K562 (cell line): Measurements from ENCODE around the gene ARHGEF4. TPM values are rescaled to one million over a fixed set of nuclear protein-coding genes. Genes with fewer than 3 reads are reported as not detected.

Experiments used
- ATAC-seq: fragments of 200-7000 bp; cut with Tn5 transposase; 3 replicates; pipeline ENCODE4 v1.9.1; 2020; ENCODE audit warnings: moderate library complexity
- BruUV-seq: library from RNA; stranded (reverse); fragments of 400-500 nt; replicated peaks from 2 replicates; lab custom pipeline; 2021; lab: Mats Ljungman, UMichigan
- CTCF ChIA-PET: fragments of 300-600 bp; formaldehyde crosslinking; extraction: SDS; loops from one replicate; lab custom pipeline; 2021; ENCODE audit warnings: low intra/inter-chr PET ratio; lab: Yijun Ruan, JAX
- POLR2A ChIA-PET: fragments of 300-600, 350-650 bp; sonication (Branson Sonifier 250); formaldehyde crosslinking; extraction: SDS; loops from one replicate; lab custom pipeline; 2021; ENCODE audit warnings: antibody characterized with exemption, inconsistent platforms; lab: Yijun Ruan, JAX
- DNase-seq, 4 experiments: peaks; one replicate each; pipeline versions ENCODE4 v3.0.0 to v3.0.0-alpha.2; 2011 to 2018; ENCODE audit warnings: low spot score in 3 of 4, mixed read lengths in 3 of 4; ENCODE audit errors: extremely low read depth in 1 of 4
- FAIRE-seq: peaks from 2 replicates; lab custom pipeline; 2011; peaks lifted over from hg19 to GRCh38; lab: Jason Lieb, UNC
- H2AFZ ChIP-seq: 2 replicates; pipeline ENCODE4 v1.6.0; 2011; ENCODE audit warnings: low read depth, low read length, control low read depth, inconsistent platforms
- H3K27ac ChIP-seq: fragments of 200-600 bp; 3 replicates; pipeline ENCODE4 v1.8.0; 2011; ENCODE audit warnings: low read depth, mild to moderate bottlenecking, control low read depth, inconsistent platforms, low read length, moderate library complexity, mixed read lengths; ENCODE audit errors: extremely low read depth
- H3K27me3 ChIP-seq, 2 experiments: fragments of 300-600 bp in 1 of 2; 2 replicates in 1 of 2; 3 replicates in 1 of 2; pipeline versions ENCODE4 v1.6.0 to v1.8.0; 2011; ENCODE audit warnings: inconsistent platforms in 2 of 2, low read length in 2 of 2, mild to moderate bottlenecking in 1 of 2, mixed read lengths in 1 of 2, moderate library complexity in 1 of 2; ENCODE audit not compliant: control insufficient read depth in 2 of 2, insufficient read depth in 2 of 2
- H3K36me3 ChIP-seq: fragments of 300-600 bp; 3 replicates; pipeline ENCODE4 v1.8.0; 2011; ENCODE audit warnings: mild to moderate bottlenecking, low read length, inconsistent platforms; ENCODE audit not compliant: control insufficient read depth, insufficient read depth
- H3K4me1 ChIP-seq, 2 experiments: fragments of 200-600 bp in 1 of 2; replicated peaks in 1 of 2; 2 replicates in 1 of 2; 3 replicates in 1 of 2; pipeline versions ENCODE4 v1.5.1 to v1.8.0; 2011; ENCODE audit warnings: inconsistent platforms in 2 of 2, low read length in 2 of 2, mild to moderate bottlenecking in 1 of 2, mixed read lengths in 1 of 2, moderate library complexity in 1 of 2; ENCODE audit not compliant: control insufficient read depth in 2 of 2, insufficient read depth in 2 of 2
- H3K4me2 ChIP-seq: 2 replicates; pipeline ENCODE4 v1.6.1; 2011; ENCODE audit warnings: low read length, control low read depth, inconsistent platforms, mixed read lengths; ENCODE audit not compliant: insufficient read depth
- H3K4me3 ChIP-seq: fragments of 200-600 bp; sonication (generic), shearing (Covaris generic); 2 replicates; pipeline ENCODE4 v1.5.1; 2016; ENCODE audit warnings: control low read depth, inconsistent platforms
- H3K79me2 ChIP-seq: fragments of 200-600 bp; 3 replicates; pipeline ENCODE4 v1.8.0; 2011; ENCODE audit warnings: low read length, inconsistent platforms; ENCODE audit not compliant: control insufficient read depth, insufficient read depth
- H3K9ac ChIP-seq, 2 experiments: 2 replicates each; pipeline versions ENCODE4 v1.6.0 to v1.6.1; 2011; ENCODE audit warnings: low read depth in 2 of 2, low read length in 2 of 2, control low read depth in 1 of 2, inconsistent platforms in 1 of 2, mild to moderate bottlenecking in 1 of 2, mixed read lengths in 1 of 2; ENCODE audit not compliant: insufficient read depth in 1 of 2
- H3K9me1 ChIP-seq: one replicate; pipeline ENCODE4 v1.6.0; 2011; ENCODE audit warnings: inconsistent platforms, mild to moderate bottlenecking, low read length, moderate library complexity; ENCODE audit not compliant: control insufficient read depth, insufficient read depth
- H3K9me3 ChIP-seq: replicated peaks from 2 replicates; pipeline ENCODE4 v1.5.1; 2011; ENCODE audit warnings: low read depth, low read length, inconsistent platforms; ENCODE audit not compliant: control insufficient read depth, insufficient read depth
- H4K20me1 ChIP-seq: replicated peaks from 2 replicates; pipeline ENCODE4 v1.6.1; 2011; ENCODE audit warnings: low read length, inconsistent platforms, mixed read lengths; ENCODE audit not compliant: control insufficient read depth, insufficient read depth
- CAMTA2 ChIP-seq: fragments of 250-450 bp; sonication (Bioruptor Pico); conservative IDR thresholded peaks from 2 replicates; pipeline ENCODE4 v1.5.1; 2022
- CBX2 ChIP-seq: fragments of 200-600 bp; sonication (generic); IDR thresholded peaks from one replicate; pipeline ENCODE4 v1.6.1; 2012; ENCODE audit warnings: mild to moderate bottlenecking, low read length, inconsistent platforms; ENCODE audit not compliant: insufficient read depth, poor library complexity, severe bottlenecking
- ETV1 ChIP-seq: fragments of 450-650 bp; conservative IDR thresholded peaks from 2 replicates; pipeline ENCODE4 v1.6.1; 2016; ENCODE audit warnings: missing genetic modification characterization, control low read depth, low read depth, missing compliant biosample characterization
- KLF10 ChIP-seq: fragments of 250-450 bp; sonication (Bioruptor Pico); IDR thresholded peaks from 2 replicates; pipeline ENCODE4 v1.6.1; 2021; ENCODE audit warnings: matching md5 sums
- PHF8 ChIP-seq: fragments of 200-600 bp; sonication (generic); IDR thresholded peaks from 2 replicates; pipeline ENCODE4 v1.6.1; 2012; ENCODE audit warnings: mixed run types, mild to moderate bottlenecking, inconsistent platforms, low read length, moderate library complexity, borderline replicate concordance
- RBBP5 ChIP-seq: fragments of 200-600 bp; sonication (generic); IDR thresholded peaks from 2 replicates; pipeline ENCODE4 v1.6.1; 2012; ENCODE audit warnings: borderline replicate concordance, mild to moderate bottlenecking, low read length, control low read depth, inconsistent platforms; ENCODE audit not compliant: insufficient read depth, poor library complexity, severe bottlenecking
- STAT5B ChIP-seq: fragments of 250-450 bp; sonication (Bioruptor Pico); IDR thresholded peaks from 2 replicates; pipeline ENCODE4 v1.8.0; 2021; ENCODE audit warnings: mild to moderate bottlenecking, inconsistent platforms
- TAF15 ChIP-seq: fragments of 200-400 bp; formaldehyde crosslinking; IDR thresholded peaks from 2 replicates; pipeline ENCODE4 v1.6.1; 2017; ENCODE audit warnings: mild to moderate bottlenecking, low read depth, low read length, moderate library complexity
- THRA ChIP-seq: fragments of 450-650 bp; IDR thresholded peaks from 2 replicates; pipeline ENCODE4 v1.6.1; 2017; ENCODE audit warnings: mild to moderate bottlenecking, moderate library complexity
- UBTF ChIP-seq, 2 experiments: IDR thresholded peaks; 2 replicates each; pipeline ENCODE4 v1.6.1; 2012; ENCODE audit warnings: improper control_type of control experiment in 2 of 2, low read depth in 2 of 2, low read length in 2 of 2, borderline replicate concordance in 1 of 2
- YBX1 ChIP-seq: fragments of 450-650 bp; IDR thresholded peaks from 2 replicates; pipeline ENCODE4 v1.7.1; 2016; ENCODE audit warnings: mild to moderate bottlenecking
- ZC3H11A ChIP-seq: IDR thresholded peaks from 2 replicates; pipeline ENCODE4 v1.6.1; 2012; ENCODE audit warnings: low read depth, low read length, improper control_type of control experiment
- ZNF586 ChIP-seq: fragments of 450-650 bp; formaldehyde crosslinking; conservative IDR thresholded peaks from 2 replicates; pipeline ENCODE4 v1.4.0; 2020; ENCODE audit warnings: mild to moderate bottlenecking, moderate library complexity
- ZNF655 ChIP-seq: fragments of 250-450 bp; sonication (Bioruptor Pico); IDR thresholded peaks from 2 replicates; pipeline ENCODE4 v1.5.0; 2021
- WGBS: fragments of 100-300 bp; shearing (Covaris generic); methylation state at CpG from one replicate; pipeline ENCODE4 v1.1.6; 2016; ENCODE audit warnings: low coverage, mixed read lengths; ENCODE audit not compliant: insufficient coverage; ENCODE audit errors: missing lambda C conversion rate; 5-methylcytosine and 5-hydroxymethylcytosine counted together
- in situ Hi-C: fragments of 300-500 bp; cut with MboI; formaldehyde crosslinking; loops from 4 replicates; pipeline ENCODE4 v1.15.0; 2018; ENCODE audit warnings: inconsistent platforms, mixed read lengths
- intact Hi-C: fragments of 100-400 bp; cut with micrococcal nuclease; formaldehyde crosslinking; loops from 2 replicates; pipeline ENCODE4 v1.14.2; 2022
- polyA plus RNA-seq, 8 experiments: library from polyadenylated mRNA; depleted of rRNA in 4 of 8; stranded (reverse) in 5 of 8; unstranded in 3 of 8; fragments of >200 nt; fragmentation: Nextera tagmentation in 2 of 8; fragmentation: Illumina TruSeq in 1 of 8; extraction: Ambion mirVana in 2 of 8; extraction: Trizol in 1 of 8; gene quantifications; 2 replicates each; pipeline versions ENCODE4 v1.2.1 to v1.2.3, GENCODE V29; 2011 to 2014; ENCODE audit warnings: inconsistent platforms in 1 of 8, missing spikeins in 1 of 8
- total RNA-seq, 7 experiments: library from RNA; depleted of rRNA in 6 of 7; stranded (reverse); fragments of >200 nt in 6 of 7; fragmentation: Illumina TruSeq in 2 of 7; extraction: Trizol in 2 of 7; gene quantifications; 2 replicates each; pipeline versions ENCODE4 v1.2.1 to v1.2.3, GENCODE V29; 2011 to 2021; ENCODE audit warnings: low replicate concordance in 1 of 7

ARHGEF4 gene
- total and polyA plus RNA-seq, 9 of the 15 experiments (the other 6 are each of a cell fraction or from before 2014, with no cell fraction given) = not detected

GRCh38 chr2:131030478-131030971, 193.8 kb downstream of the ARHGEF4 start:
- ChIA-PET POLR2A (no interaction called here), CTCF (no interaction called here)
- no peak for TF ChIP-seq ZNF586 (CRISPR knock-in tag)
- no peak for TF ChIP-seq YBX1
- no peak for TF ChIP-seq ZC3H11A
- TF ChIP-seq CBX2 = no peak
- TF ChIP-seq UBTF (IDR thresholded peaks at IDR 0.05; ENCODE audit: borderline replicate concordance in 1 of 2, low read depth in 2 of 2, low read length in 2 of 2) = no peak
- no peak for TF ChIP-seq ETV1 (tag)
- TF ChIP-seq STAT5B = no peak
- no peak for TF ChIP-seq KLF10 (CRISPR knock-in tag)
- TF ChIP-seq THRA = no peak
- no peak for TF ChIP-seq PHF8
- no peak for TF ChIP-seq ZNF655 (CRISPR knock-in tag)
- no peak for TF ChIP-seq CAMTA2
- TF ChIP-seq RBBP5 = no peak
- no peak for TF ChIP-seq TAF15
- Histone ChIP-seq H3K9me3 (no peaks in the 10 kb centered on the region), H3K27me3 (peaks cover under 1 to 35% of the 10 kb centered on the region in 2 experiments; a peak in 3 of 5 replicates), H3K27ac (no peak overlapping the region), H3K4me1 (no peaks in the 10 kb centered on the region; a peak in 1 of 5 replicates), H3K36me3 (no peaks in the 10 kb centered on the region), H3K4me2 (no peak overlapping the region), H3K79me2 (no peaks in the 10 kb centered on the region), H3K4me3 (no peak overlapping the region), H4K20me1 (0 out of 2 replicates have a peak, but pooled peaks cover 3% of the 10 kb centered on the region), H2AFZ (no peak overlapping the region), H3K9ac (peak overlapping the region in 1 of 2 experiments; percentile 35; a peak in 1 of 4 replicates), H3K9me1 (no peaks in the 10 kb centered on the region)
- DNase-seq = no peak
- WGBS = 3% methylated on average over 13 of the region's 13 CpGs
- no peak for FAIRE-seq
- ATAC-seq = peak; percentile 30; the same call in 2 of the 3 replicates
- in situ Hi-C loops = no loop called here
- no TSS peak for BruUV-seq
- intact Hi-C loops = loop anchor here (10.0 kb wide), 1 partner anchor 1436 kb away; no protein-coding TSS in a partner anchor
